Stomach (tissue), 4 donors: ENCODE results near the gene SPDYE8.
"Not testable (repeated sequence)": the region's sequence is repeated elsewhere in the genome, so short reads cannot be mapped to it uniquely, and the experiment has no call there.

Experiments used
- CTCF ChIP-seq, 7 experiments: fragments of 450-650 bp in 4 of 7; fragments of 200-600 bp in 3 of 7; sonication (generic) in 3 of 7; IDR thresholded peaks; one replicate each; pipeline ENCODE4 v1.5.1; 2016 to 2019; ENCODE audit warnings: antibody characterized with exemption in 7 of 7, control low read depth in 2 of 7, mild to moderate bottlenecking in 1 of 7
- EP300 ChIP-seq: sonication (generic); formaldehyde crosslinking; IDR thresholded peaks from one replicate; pipeline ENCODE4 v1.6.1; 2017; ENCODE audit warnings: antibody characterized with exemption
- POLR2A ChIP-seq, 4 donors: fragments of 450-650 bp; IDR thresholded peaks; one replicate each; pipeline ENCODE4 v1.6.1; 2016; ENCODE audit warnings: antibody characterized with exemption in 4 of 4, control low read depth in 2 of 4, mild to moderate bottlenecking in 1 of 4, moderate library complexity in 1 of 4
- POLR2AphosphoS5 ChIP-seq, 3 donors: sonication (generic); formaldehyde crosslinking; IDR thresholded peaks; one replicate each; pipeline ENCODE4 v1.6.1; 2016; ENCODE audit warnings: antibody characterized with exemption in 3 of 3

GRCh38 chr7:72982084-72982483 is 47.5 kb downstream of the SPDYE8 start:
- TF ChIP-seq CTCF (IDR thresholded peaks at IDR 0.05); POLR2A (IDR thresholded peaks at IDR 0.05); POLR2AphosphoS5 (IDR thresholded peaks at IDR 0.05); EP300: not testable (repeated sequence)
